HL-60 (cell line): Measurements from ENCODE around the gene HLCS.

Source experiments
- DNase-seq, 2 experiments: peaks; one replicate each; pipeline ENCODE4 v3.0.0-alpha.2; 2010 to 2020; ENCODE audit warnings: low read depth in 1 of 2, low spot score in 1 of 2
- H3K27ac ChIP-seq: fragments of 250-450 bp; sonication (Bioruptor Pico); replicated peaks from 2 replicates; pipeline ENCODE4 v1.5.1; 2020; ENCODE audit warnings: mild to moderate bottlenecking, moderate library complexity
- H3K27me3 ChIP-seq: fragments of 250-450 bp; sonication (Bioruptor Pico); 2 replicates; pipeline ENCODE4 v1.5.1; 2021; ENCODE audit warnings: mild to moderate bottlenecking, moderate library complexity; ENCODE audit not compliant: insufficient read depth, poor library complexity, severe bottlenecking
- H3K4me3 ChIP-seq: replicated peaks from 2 replicates; pipeline ENCODE4 v1.5.1; 2011; ENCODE audit warnings: mild to moderate bottlenecking, control low read depth, low read length; ENCODE audit not compliant: insufficient read depth
- CTCF ChIP-seq: IDR thresholded peaks from one replicate; pipeline ENCODE4 v1.5.1; 2011; ENCODE audit warnings: low read length, control low read depth, inconsistent platforms; ENCODE audit not compliant: insufficient read depth
- GABPA ChIP-seq: IDR thresholded peaks from 2 replicates; pipeline ENCODE4 v1.6.1; 2012; ENCODE audit warnings: low read depth
- POLR2AphosphoS5 ChIP-seq: IDR thresholded peaks from 2 replicates; pipeline ENCODE4 v1.6.1; 2012; ENCODE audit warnings: low read depth
- REST ChIP-seq: IDR thresholded peaks from 2 replicates; pipeline ENCODE4 v1.6.1; 2012; ENCODE audit warnings: low read depth; ENCODE audit not compliant: insufficient replicate concordance
- SPI1 ChIP-seq: IDR thresholded peaks from 2 replicates; pipeline ENCODE4 v1.6.1; 2012; ENCODE audit warnings: low read depth, mild to moderate bottlenecking, borderline replicate concordance

The HLCS gene

DNA sequence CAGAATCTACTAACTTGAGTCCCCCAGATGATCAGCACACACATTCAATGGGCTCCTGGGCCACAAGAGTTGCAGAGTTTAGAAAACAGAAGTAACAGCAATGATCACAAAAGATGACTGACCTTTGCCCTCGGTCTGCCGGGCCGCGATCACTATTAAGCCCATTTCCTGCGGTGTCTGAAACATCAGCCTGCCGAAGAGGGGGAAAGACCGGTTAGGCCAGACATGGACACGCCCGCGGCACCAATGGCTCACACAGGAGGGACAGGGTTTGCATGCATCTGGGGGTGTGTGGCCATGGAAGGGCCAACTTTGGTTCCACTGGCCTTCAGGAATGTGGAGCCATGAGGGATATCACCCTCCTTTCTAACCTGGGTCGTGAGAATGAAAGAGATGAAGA is 199.4 kb downstream of the HLCS start:
- DNase-seq = no peak
- no peak for TF ChIP-seq POLR2AphosphoS5
- Histone ChIP-seq H3K4me3 (no peak overlapping the region), H3K27me3 (peaks cover 3% of the 10 kb centered on the region), H3K27ac (no peak overlapping the region)

DNA sequence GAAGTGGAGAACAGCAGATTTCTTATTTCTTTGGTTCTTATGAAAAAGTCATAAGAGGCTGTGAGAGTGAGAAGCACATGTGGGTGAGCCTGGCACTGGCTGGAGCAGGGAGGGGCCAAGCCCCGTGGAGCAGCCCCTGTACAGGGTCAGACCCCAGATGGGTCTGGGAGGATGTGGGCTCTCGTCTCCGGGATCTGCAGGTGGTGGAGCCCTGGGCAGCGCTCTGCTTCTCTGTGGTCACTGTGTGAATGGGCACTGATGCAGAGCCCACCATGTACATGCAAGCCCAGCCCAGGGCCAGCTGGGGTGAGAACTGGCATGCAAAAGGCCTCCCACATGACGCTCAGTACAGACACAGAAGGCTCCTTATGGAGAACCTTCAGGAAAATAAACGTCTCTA is 200.0 kb downstream of the HLCS start:
- Histone ChIP-seq H3K4me3 (no peak overlapping the region), H3K27me3 (peaks cover 3% of the 10 kb centered on the region), H3K27ac (no peak overlapping the region)
- no peak for DNase-seq
- TF ChIP-seq GABPA = no peak
- TF ChIP-seq CTCF = no peak
- no peak for TF ChIP-seq REST
- no peak for TF ChIP-seq POLR2AphosphoS5
- no peak for TF ChIP-seq SPI1

DNA sequence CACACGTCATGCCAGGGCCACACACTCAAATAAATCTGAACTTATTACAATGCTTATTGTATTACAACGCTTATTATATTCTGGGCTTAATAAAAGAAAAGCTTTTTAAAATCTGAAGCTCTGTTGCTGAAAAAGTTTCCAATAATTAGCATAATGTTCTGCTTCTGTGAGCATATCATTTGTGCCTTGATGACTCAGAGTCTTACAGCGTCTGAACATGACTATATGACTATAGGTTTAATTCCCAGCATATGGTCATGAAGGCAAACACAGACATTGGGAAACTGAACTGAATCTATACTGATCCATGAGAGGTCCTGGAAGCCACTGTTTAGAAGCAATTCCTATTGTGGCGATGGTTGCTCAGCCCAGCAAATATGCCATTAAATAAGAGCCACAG is 201.2 kb downstream of the HLCS start:
- DNase-seq = no peak
- no peak for TF ChIP-seq SPI1
- TF ChIP-seq CTCF = no peak
- TF ChIP-seq GABPA = no peak
- no peak for TF ChIP-seq POLR2AphosphoS5
- no peak for TF ChIP-seq REST
- H3K27ac ChIP-seq = no peak overlapping the region
- H3K4me3 ChIP-seq = no peak overlapping the region
- peaks cover 3% of the 10 kb centered on the region for H3K27me3 ChIP-seq

GRCh38 chr21:36763305-36763704 is 203.2 kb downstream of the HLCS start:
- DNase-seq = no peak
- Histone ChIP-seq H3K27me3 (no peaks in the 10 kb centered on the region), H3K27ac (no peak overlapping the region), H3K4me3 (no peak overlapping the region)
- TF ChIP-seq SPI1 (no peak), CTCF (no peak), REST (no peak), POLR2AphosphoS5 (no peak), GABPA (no peak)
